HG03135 (cell line): ENCODE data around the gene TBXAS1.
A peak's percentile ranks its signal among the peaks of the same experiment; 100 is the strongest.

Experiments used
- ATAC-seq: cut with Tn5 transposase; IDR thresholded peaks from one replicate; pipeline ENCODE4 v1.9.1; 2021; ENCODE audit warnings: mild to moderate bottlenecking, moderate library complexity; ENCODE audit not compliant: unreplicated experiment

TBXAS1 gene

GRCh38 chr7:139854124-139854511 is 25.1 kb downstream of the TBXAS1 start:
- no peak for ATAC-seq

DNA sequence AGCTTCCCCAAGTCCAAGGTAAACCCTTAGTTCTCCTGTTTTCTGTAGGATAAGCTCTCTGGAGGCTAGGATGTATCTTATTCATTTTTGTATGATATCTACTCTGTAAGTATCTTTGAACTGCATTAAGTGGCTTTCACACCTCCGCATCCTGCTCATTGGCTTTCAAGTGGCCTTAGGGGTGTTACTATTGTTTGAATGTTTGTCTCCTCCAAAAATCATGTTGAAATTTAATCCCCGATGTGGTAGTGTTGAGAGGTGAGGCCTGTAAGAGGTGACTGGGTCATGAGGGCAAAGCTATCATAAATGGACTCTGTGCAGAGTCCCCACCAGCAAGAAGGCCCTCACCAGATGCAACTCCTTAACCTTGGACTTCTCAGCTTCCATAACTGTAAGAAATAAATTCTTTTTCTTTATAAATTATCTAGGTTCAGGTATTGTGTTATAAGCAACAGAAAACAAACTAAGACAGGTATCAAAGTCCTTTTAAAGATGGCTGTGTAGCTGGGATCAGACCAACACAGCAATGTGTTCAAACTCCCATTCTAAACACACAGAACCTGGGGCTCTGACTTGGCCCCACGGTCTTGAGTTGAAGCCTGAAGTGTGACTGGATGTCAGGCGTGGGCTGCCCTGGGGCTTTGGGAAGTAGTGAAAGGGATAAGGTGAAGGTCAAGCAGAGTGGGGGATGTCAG is 25.9 kb downstream of the TBXAS1 start:
- no peak for ATAC-seq

- no peak for ATAC-seq
Measured at GRCh38 chr7:139855498-139856270, 26.6 kb downstream of the TBXAS1 start.

- no peak for ATAC-seq
Measured at GRCh38 chr7:139857791-139858190, 28.7 kb downstream of the TBXAS1 start.

DNA sequence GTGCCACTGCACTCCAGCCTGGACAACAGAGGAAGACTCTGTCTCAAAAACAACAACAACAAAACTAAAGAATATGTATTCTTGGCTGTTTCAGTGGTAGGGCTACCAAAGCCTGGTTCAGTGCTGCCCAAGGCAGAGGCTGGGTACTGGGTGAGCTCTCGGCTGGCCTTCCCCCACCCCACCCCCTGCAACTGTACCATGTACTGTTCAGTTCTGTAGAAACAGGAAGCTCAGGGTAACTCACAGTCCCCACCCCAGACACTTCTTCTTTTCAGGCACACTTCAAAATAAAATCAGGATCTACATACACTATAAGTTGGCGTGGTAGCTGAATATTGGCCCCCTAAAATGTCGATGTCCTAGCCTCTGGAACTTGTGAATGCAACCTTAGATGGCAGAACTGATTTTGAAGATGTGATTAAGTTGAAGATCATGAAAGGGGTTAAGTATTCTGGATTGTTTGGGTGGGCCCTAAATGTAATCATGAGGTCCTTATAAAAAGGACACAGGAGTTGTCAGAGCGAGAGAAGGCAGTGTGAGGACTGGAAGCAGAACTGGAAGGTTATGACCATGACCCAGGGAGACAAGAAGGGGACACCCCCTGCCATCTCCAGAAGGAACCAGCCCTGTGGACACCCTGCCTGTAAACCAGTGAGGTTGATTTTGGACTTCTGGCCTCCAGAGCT is 31.2 kb downstream of the TBXAS1 start:
- no peak for ATAC-seq

DNA sequence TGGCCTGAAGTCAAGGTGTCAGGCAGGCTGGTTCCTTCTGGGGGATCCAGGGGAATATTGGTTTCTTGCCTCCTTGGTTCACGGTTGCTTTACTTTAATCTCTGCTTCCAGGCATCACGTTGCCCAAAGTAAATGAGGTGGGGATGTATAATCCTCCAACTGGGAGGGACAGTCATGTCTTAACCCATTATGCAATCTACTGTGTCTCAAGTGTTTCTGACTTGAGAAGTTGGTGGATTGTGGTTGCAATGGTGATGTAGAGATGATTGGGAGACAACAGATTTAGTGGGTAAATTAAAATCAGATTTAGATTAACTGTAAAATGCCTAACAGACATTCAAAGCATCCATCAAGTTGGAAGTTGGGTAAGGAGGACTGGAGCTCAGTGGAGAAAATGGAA is 32.7 kb downstream of the TBXAS1 start:
- ATAC-seq, result no peak

- no peak for ATAC-seq
Measured at GRCh38 chr7:139866047-139866837, 37.2 kb downstream of the TBXAS1 start.

GRCh38 chr7:139867847-139868246 is 38.8 kb downstream of the TBXAS1 start:
- no peak for ATAC-seq

- ATAC-seq, result no peak
Measured at GRCh38 chr7:139869886-139870285, 40.8 kb downstream of the TBXAS1 start.

GRCh38 chr7:139870380-139870779 is 41.3 kb downstream of the TBXAS1 start:
- ATAC-seq, result no peak

DNA sequence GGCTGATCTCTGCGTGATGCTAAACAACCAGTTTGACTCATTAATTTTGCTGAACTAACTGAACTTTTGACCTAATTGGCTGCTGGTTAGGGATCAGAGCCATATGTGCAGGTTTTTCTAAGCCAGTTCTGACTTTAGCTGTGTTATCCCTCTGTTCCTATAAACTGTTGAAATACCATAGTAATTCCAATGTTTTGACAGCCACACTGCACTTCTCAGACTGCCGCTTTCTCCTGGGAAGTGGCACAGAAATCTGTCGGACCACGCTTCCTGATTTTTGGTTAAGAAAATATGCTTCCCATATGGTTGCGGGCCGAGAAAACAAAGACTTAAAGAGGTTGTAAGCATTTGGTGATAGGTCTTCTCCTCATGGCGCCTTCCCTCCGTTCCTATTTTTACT is 42.3 kb downstream of the TBXAS1 start:
- no peak for ATAC-seq

- ATAC-seq, result no peak
Measured at GRCh38 chr7:139871820-139872219, 42.8 kb downstream of the TBXAS1 start.

- no peak for ATAC-seq
Measured at GRCh38 chr7:139873593-139874301, 44.7 kb downstream of the TBXAS1 start.

DNA sequence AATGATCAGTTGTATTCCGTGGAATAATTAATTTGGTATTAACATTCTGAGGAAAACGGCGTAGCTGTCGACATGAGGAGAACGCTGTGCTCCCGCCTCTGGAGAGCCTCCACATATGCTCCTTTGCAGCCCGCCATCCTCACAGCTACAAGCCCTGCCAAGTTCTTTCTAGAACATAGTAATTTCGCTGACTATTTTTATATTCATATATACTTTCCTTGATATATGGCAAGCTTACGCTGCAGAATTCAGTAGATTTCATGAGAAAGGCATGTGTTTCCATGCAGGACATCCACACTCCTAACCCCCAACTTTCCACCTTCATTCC is 45.2 kb downstream of the TBXAS1 start:
- no peak for ATAC-seq

DNA sequence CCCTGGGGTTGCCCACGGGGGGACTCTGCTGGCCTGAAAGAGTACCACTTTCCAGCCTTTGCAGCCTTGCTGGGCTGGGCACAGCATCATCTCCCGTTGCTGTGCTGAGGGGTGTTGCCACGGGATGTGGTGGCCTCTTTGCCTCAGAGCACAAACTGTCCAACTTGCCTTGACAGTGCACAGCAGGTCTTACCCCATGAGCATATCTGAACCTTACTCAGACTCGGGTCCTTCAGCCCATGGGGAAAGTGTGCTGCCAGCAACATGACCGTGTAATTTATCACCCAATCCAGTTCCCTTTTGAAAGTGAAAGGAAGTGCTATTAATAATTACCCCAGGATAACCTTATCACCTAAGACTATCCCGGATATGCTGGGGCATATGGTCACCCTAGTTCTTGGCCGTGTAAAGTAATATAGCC is 46.8 kb downstream of the TBXAS1 start:
- peak; percentile 93 for ATAC-seq

DNA sequence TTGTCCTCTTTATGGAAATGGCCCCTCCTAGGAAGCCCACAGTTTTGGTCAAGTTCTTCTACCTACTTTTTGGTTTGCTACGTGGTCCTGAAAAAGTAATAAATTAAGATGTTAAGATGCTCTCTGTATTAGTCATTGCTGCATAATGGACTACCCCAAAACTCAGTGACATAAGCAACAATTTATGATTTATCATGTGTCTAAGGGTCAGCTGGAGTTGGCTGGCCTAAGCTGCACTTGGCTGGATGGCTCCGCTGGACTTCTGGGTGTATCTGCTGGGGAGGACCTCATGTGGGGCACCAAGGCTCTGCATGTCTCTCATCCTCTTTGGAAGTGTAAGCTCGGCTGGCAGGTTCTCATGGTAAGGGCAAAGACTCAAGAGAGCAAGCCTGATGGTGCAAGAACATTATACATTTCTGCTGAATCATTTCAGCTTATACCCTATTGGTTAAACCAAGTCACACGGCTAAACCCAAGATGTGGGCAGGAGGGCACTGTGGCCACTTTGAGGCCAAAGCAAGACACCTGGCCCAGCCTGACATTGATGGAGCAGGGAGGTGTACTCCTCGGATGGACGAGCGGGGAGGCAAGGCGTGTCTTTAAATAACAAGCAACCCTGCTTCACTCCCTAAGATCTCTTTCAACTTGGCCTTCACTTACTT is 47.7 kb downstream of the TBXAS1 start:
- ATAC-seq, result no peak

GRCh38 chr7:139883814-139884213 is 54.8 kb downstream of the TBXAS1 start:
- no peak for ATAC-seq

DNA sequence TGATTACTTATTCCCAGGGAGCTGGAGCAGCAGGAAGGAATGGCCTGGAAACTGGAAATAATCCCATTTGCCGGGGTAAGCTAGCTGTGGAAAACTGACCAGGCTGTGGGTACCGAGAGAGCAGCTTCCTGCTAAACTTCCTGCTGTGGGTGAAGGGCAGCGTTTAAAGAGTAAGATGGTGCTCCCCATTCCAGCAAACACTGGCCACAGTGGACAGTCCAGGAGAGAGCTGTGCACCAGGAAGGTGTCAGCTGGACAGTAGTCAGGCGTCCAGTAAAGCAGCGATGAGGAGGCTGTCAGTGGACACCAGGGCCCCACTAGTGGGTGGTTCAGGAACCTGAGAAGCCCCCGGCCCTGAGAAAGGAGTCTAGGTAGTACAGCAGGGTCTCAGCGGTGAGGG is 55.4 kb downstream of the TBXAS1 start:
- ATAC-seq, result no peak

- ATAC-seq, result no peak
Measured at GRCh38 chr7:139885511-139885910, 56.4 kb downstream of the TBXAS1 start.

GRCh38 chr7:139886206-139886605 is 57.1 kb downstream of the TBXAS1 start:
- no peak for ATAC-seq
